K562 (cell line): ENCODE measurements around the gene MVB12B. TPM values are rescaled to one million over a fixed set of nuclear protein-coding genes. Genes with fewer than 3 reads are reported as not detected.

ENCODE experiments used
- ATAC-seq: fragments of 200-7000 bp; cut with Tn5 transposase; 3 replicates; pipeline ENCODE4 v1.9.1; 2020; ENCODE audit warnings: moderate library complexity
- BruUV-seq: library from RNA; stranded (reverse); fragments of 400-500 nt; replicated peaks from 2 replicates; lab custom pipeline; 2021; lab: Mats Ljungman, UMichigan
- CTCF ChIA-PET: fragments of 300-600 bp; formaldehyde crosslinking; extraction: SDS; loops from one replicate; lab custom pipeline; 2021; ENCODE audit warnings: low intra/inter-chr PET ratio; lab: Yijun Ruan, JAX
- POLR2A ChIA-PET: fragments of 300-600, 350-650 bp; sonication (Branson Sonifier 250); formaldehyde crosslinking; extraction: SDS; loops from one replicate; lab custom pipeline; 2021; ENCODE audit warnings: antibody characterized with exemption, inconsistent platforms; lab: Yijun Ruan, JAX
- DNase-seq, 4 experiments: peaks; one replicate each; pipeline versions ENCODE4 v3.0.0 to v3.0.0-alpha.2; 2011 to 2018; ENCODE audit warnings: low spot score in 3 of 4, mixed read lengths in 3 of 4; ENCODE audit errors: extremely low read depth in 1 of 4
- FAIRE-seq: peaks from 2 replicates; lab custom pipeline; 2011; peaks lifted over from hg19 to GRCh38; lab: Jason Lieb, UNC
- H2AFZ ChIP-seq: 2 replicates; pipeline ENCODE4 v1.6.0; 2011; ENCODE audit warnings: low read depth, low read length, control low read depth, inconsistent platforms
- H3K27ac ChIP-seq: fragments of 200-600 bp; 3 replicates; pipeline ENCODE4 v1.8.0; 2011; ENCODE audit warnings: low read depth, mild to moderate bottlenecking, control low read depth, inconsistent platforms, low read length, moderate library complexity, mixed read lengths; ENCODE audit errors: extremely low read depth
- H3K27me3 ChIP-seq, 2 experiments: fragments of 300-600 bp in 1 of 2; 2 replicates in 1 of 2; 3 replicates in 1 of 2; pipeline versions ENCODE4 v1.6.0 to v1.8.0; 2011; ENCODE audit warnings: inconsistent platforms in 2 of 2, low read length in 2 of 2, mild to moderate bottlenecking in 1 of 2, mixed read lengths in 1 of 2, moderate library complexity in 1 of 2; ENCODE audit not compliant: control insufficient read depth in 2 of 2, insufficient read depth in 2 of 2
- H3K36me3 ChIP-seq: fragments of 300-600 bp; 3 replicates; pipeline ENCODE4 v1.8.0; 2011; ENCODE audit warnings: mild to moderate bottlenecking, low read length, inconsistent platforms; ENCODE audit not compliant: control insufficient read depth, insufficient read depth
- H3K4me1 ChIP-seq, 2 experiments: fragments of 200-600 bp in 1 of 2; replicated peaks in 1 of 2; 2 replicates in 1 of 2; 3 replicates in 1 of 2; pipeline versions ENCODE4 v1.5.1 to v1.8.0; 2011; ENCODE audit warnings: inconsistent platforms in 2 of 2, low read length in 2 of 2, mild to moderate bottlenecking in 1 of 2, mixed read lengths in 1 of 2, moderate library complexity in 1 of 2; ENCODE audit not compliant: control insufficient read depth in 2 of 2, insufficient read depth in 2 of 2
- H3K4me2 ChIP-seq: 2 replicates; pipeline ENCODE4 v1.6.1; 2011; ENCODE audit warnings: low read length, control low read depth, inconsistent platforms, mixed read lengths; ENCODE audit not compliant: insufficient read depth
- H3K4me3 ChIP-seq: fragments of 200-600 bp; sonication (generic), shearing (Covaris generic); 2 replicates; pipeline ENCODE4 v1.5.1; 2016; ENCODE audit warnings: control low read depth, inconsistent platforms
- H3K79me2 ChIP-seq: fragments of 200-600 bp; 3 replicates; pipeline ENCODE4 v1.8.0; 2011; ENCODE audit warnings: low read length, inconsistent platforms; ENCODE audit not compliant: control insufficient read depth, insufficient read depth
- H3K9ac ChIP-seq, 2 experiments: 2 replicates each; pipeline versions ENCODE4 v1.6.0 to v1.6.1; 2011; ENCODE audit warnings: low read depth in 2 of 2, low read length in 2 of 2, control low read depth in 1 of 2, inconsistent platforms in 1 of 2, mild to moderate bottlenecking in 1 of 2, mixed read lengths in 1 of 2; ENCODE audit not compliant: insufficient read depth in 1 of 2
- H3K9me1 ChIP-seq: one replicate; pipeline ENCODE4 v1.6.0; 2011; ENCODE audit warnings: inconsistent platforms, mild to moderate bottlenecking, low read length, moderate library complexity; ENCODE audit not compliant: control insufficient read depth, insufficient read depth
- H3K9me3 ChIP-seq: replicated peaks from 2 replicates; pipeline ENCODE4 v1.5.1; 2011; ENCODE audit warnings: low read depth, low read length, inconsistent platforms; ENCODE audit not compliant: control insufficient read depth, insufficient read depth
- H4K20me1 ChIP-seq: replicated peaks from 2 replicates; pipeline ENCODE4 v1.6.1; 2011; ENCODE audit warnings: low read length, inconsistent platforms, mixed read lengths; ENCODE audit not compliant: control insufficient read depth, insufficient read depth
- IRF2 ChIP-seq: sonication (generic); formaldehyde crosslinking; IDR thresholded peaks from 2 replicates; pipeline ENCODE4 v1.8.1; 2022; ENCODE audit warnings: mild to moderate bottlenecking, missing genetic modification reagents
- ZBTB33 ChIP-seq: sonication (generic); formaldehyde crosslinking; IDR thresholded peaks from 2 replicates; pipeline ENCODE4 v1.8.1; 2023; ENCODE audit warnings: mild to moderate bottlenecking, missing genetic modification reagents
- WGBS: fragments of 100-300 bp; shearing (Covaris generic); methylation state at CpG from one replicate; pipeline ENCODE4 v1.1.6; 2016; ENCODE audit warnings: low coverage, mixed read lengths; ENCODE audit not compliant: insufficient coverage; ENCODE audit errors: missing lambda C conversion rate; 5-methylcytosine and 5-hydroxymethylcytosine counted together
- in situ Hi-C: fragments of 300-500 bp; cut with MboI; formaldehyde crosslinking; loops from 4 replicates; pipeline ENCODE4 v1.15.0; 2018; ENCODE audit warnings: inconsistent platforms, mixed read lengths
- intact Hi-C: fragments of 100-400 bp; cut with micrococcal nuclease; formaldehyde crosslinking; loops from 2 replicates; pipeline ENCODE4 v1.14.2; 2022
- polyA plus RNA-seq, 8 experiments: library from polyadenylated mRNA; depleted of rRNA in 4 of 8; stranded (reverse) in 5 of 8; unstranded in 3 of 8; fragments of >200 nt; fragmentation: Nextera tagmentation in 2 of 8; fragmentation: Illumina TruSeq in 1 of 8; extraction: Ambion mirVana in 2 of 8; extraction: Trizol in 1 of 8; gene quantifications; 2 replicates each; pipeline versions ENCODE4 v1.2.1 to v1.2.3, GENCODE V29; 2011 to 2014; ENCODE audit warnings: inconsistent platforms in 1 of 8, missing spikeins in 1 of 8
- total RNA-seq, 7 experiments: library from RNA; depleted of rRNA in 6 of 7; stranded (reverse); fragments of >200 nt in 6 of 7; fragmentation: Illumina TruSeq in 2 of 7; extraction: Trizol in 2 of 7; gene quantifications; 2 replicates each; pipeline versions ENCODE4 v1.2.1 to v1.2.3, GENCODE V29; 2011 to 2021; ENCODE audit warnings: low replicate concordance in 1 of 7
- TF ChIP-seq, protein P1 (sequence below): IDR thresholded peaks from 2 replicates; pipeline ENCODE4 v1.6.1; 2012; ENCODE audit warnings: low read depth, low read length, improper control_type of control experiment, borderline replicate concordance
- TF ChIP-seq, protein P2 (sequence below): sonication (generic); formaldehyde crosslinking; IDR thresholded peaks from 2 replicates; pipeline ENCODE4 v1.9.0; 2022; ENCODE audit warnings: mild to moderate bottlenecking, missing genetic modification reagents

The MVB12B gene
- total and polyA plus RNA-seq, 9 of the 15 experiments (the other 6 are each of a cell fraction or from before 2014, with no cell fraction given): not detected

DNA sequence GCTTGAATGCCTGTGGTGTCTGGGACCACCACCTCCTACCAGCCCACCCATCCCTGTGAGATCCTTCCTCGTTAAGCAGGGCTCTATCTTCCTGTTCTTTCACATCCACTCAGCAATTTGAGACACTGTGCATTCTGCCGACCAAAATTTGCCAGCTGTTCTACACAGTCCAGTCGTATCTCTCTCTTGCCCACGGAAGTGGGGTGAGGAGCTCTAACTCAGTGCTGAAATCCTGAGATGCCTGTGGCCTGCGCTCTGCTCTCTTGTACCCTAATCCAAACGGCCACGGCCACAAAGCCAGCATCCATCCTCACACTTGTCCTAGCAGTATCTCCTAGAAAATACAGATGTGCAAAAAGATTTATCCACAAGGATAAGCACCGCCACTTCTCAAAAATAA lies 97.9 kb downstream of the MVB12B start:
- no peaks in the 10 kb centered on the region for H3K9me3 ChIP-seq
- no peaks in the 10 kb centered on the region for H3K36me3 ChIP-seq
- 0% methylated on average over 8 of the region's 8 CpGs for WGBS
- no peak for FAIRE-seq
- intact Hi-C loops: no loop called here
- no peaks in the 10 kb centered on the region for H3K9me1 ChIP-seq
- no peak for DNase-seq
- H3K79me2 ChIP-seq: no peaks in the 10 kb centered on the region
- H3K4me3 ChIP-seq: no peak overlapping the region
- POLR2A ChIA-PET: no interaction called here
- H3K4me1 ChIP-seq: no peaks in the 10 kb centered on the region
- H2AFZ ChIP-seq: no peak overlapping the region
- no peak for TF ChIP-seq ZBTB33
- TF ChIP-seq, protein P1, sequence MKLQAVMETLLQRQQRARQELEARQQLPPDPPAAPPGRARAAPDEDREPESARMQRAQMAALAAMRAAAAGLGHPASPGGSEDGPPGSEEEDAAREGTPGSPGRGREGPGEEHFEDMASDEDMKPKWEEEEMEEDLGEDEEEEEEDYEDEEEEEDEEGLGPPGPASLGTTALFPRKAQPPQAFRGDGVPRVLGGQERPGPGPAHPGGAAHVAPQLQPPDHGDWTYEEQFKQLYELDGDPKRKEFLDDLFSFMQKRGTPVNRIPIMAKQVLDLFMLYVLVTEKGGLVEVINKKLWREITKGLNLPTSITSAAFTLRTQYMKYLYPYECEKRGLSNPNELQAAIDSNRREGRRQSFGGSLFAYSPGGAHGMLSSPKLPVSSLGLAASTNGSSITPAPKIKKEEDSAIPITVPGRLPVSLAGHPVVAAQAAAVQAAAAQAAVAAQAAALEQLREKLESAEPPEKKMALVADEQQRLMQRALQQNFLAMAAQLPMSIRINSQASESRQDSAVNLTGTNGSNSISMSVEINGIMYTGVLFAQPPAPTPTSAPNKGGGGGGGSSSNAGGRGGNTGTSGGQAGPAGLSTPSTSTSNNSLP: no peak
- TF ChIP-seq, protein P2, sequence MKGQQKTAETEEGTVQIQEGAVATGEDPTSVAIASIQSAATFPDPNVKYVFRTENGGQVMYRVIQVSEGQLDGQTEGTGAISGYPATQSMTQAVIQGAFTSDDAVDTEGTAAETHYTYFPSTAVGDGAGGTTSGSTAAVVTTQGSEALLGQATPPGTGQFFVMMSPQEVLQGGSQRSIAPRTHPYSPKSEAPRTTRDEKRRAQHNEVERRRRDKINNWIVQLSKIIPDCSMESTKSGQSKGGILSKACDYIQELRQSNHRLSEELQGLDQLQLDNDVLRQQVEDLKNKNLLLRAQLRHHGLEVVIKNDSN (CRISPR knock-in tag): no peak
- TF ChIP-seq IRF2: no peak
- H4K20me1 ChIP-seq: no peaks in the 10 kb centered on the region; the same call in 1 of the 2 replicates
- H3K27ac ChIP-seq: no peak overlapping the region
- in situ Hi-C loops: no loop called here
- no peak overlapping the region for H3K4me2 ChIP-seq
- CTCF ChIA-PET: no interaction called here
- peaks cover 22 to 59% of the 10 kb centered on the region in 2 experiments; a peak in 4 of 5 replicates for H3K27me3 ChIP-seq
- H3K9ac ChIP-seq: no peak overlapping the region
- BruUV-seq: no TSS peak
- ATAC-seq: no peak
